ENCODE measurements around the gene PCDHGC3.

The PCDHGC3 gene

DNA sequence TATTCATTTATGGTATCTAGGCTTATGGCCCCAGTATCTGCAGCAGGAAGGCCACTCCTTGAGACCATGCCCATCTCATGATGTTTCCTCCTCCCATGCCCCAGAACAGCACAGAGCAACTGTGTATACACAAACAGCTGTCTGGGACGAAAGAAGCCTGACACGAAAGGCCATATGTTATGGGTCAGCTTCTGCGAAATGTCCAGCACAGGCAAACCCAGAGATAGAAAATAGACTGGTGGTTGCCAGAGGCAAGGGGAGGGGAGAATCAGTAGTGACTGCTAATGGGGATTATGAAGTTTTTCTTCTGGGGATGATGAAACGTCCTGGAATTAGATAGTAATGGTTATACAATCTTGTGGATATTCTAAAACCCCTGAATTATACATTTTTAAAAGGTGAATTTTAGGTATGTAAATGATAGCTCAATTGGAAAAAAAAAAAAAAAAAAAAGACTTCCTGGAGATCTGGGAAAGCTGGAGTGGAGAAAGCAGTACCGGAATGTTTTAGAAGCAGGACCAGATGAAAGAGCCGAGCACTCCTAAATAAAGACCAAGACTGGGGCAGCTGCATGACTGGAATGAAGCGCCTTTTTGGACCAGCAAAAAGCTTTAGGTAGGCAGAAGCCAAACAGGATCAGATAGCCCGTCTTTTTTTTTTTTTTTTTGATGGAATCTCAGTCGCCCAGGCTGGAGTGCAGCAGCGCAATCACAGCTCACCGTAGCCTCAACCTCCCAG lies 42.3 kb downstream of the PCDHGC3 start:
- TF ChIP-seq EZH2 (IDR thresholded peaks at IDR 0.05; ENCODE audit: borderline replicate concordance, low read depth, low read length, severe bottlenecking) (no peak), CTCF (IDR thresholded peaks at IDR 0.05; ENCODE audit: borderline replicate concordance, extremely low read depth, low read length, poor library complexity, severe bottlenecking) (no peak)
- DNase-seq (no peak), ATAC-seq (ENCODE audit: insufficient read depth, low read depth) (no peak)

GRCh38 chr5:141518618-141519015 lies 42.9 kb downstream of the PCDHGC3 start:
- H3K9me3 ChIP-seq (ENCODE audit: insufficient read depth, low read length, severe bottlenecking) = no peaks in the 10 kb centered on the region
- TF ChIP-seq EZH2 (IDR thresholded peaks at IDR 0.05; ENCODE audit: borderline replicate concordance, low read depth, low read length, severe bottlenecking) (no peak), CTCF (IDR thresholded peaks at IDR 0.05; ENCODE audit: borderline replicate concordance, extremely low read depth, low read length, poor library complexity, severe bottlenecking) (no peak)
- ATAC-seq (ENCODE audit: insufficient read depth, low read depth) = no peak
- no peak overlapping the region for H3K9ac ChIP-seq (ENCODE audit: low read depth, low read length)
- H3K4me1 ChIP-seq (ENCODE audit: insufficient read depth, low read length) = no peaks in the 10 kb centered on the region
- peaks cover 99% of the 10 kb centered on the region for H3K36me3 ChIP-seq (ENCODE audit: insufficient read depth, low read length)
- H2AFZ ChIP-seq (ENCODE audit: low read depth, low read length) = no peak overlapping the region
- DNase-seq = no peak
- H4K20me1 ChIP-seq (ENCODE audit: insufficient read depth, low read length) = peaks cover 2% of the 10 kb centered on the region; the same call in 1 of the 2 replicates
- no peaks in the 10 kb centered on the region for H3K27me3 ChIP-seq (ENCODE audit: insufficient read depth, low read length, poor library complexity)
- H3K4me2 ChIP-seq (ENCODE audit: insufficient read depth, low read length) = no peak overlapping the region
- H3K79me2 ChIP-seq (ENCODE audit: insufficient read depth, low read length) = no peaks in the 10 kb centered on the region
- H3K27ac ChIP-seq (ENCODE audit: low read length) = no peak overlapping the region
- H3K4me3 ChIP-seq (ENCODE audit: low read depth in 1 of 2, low read length in 2 of 2) = no peak overlapping the region

More for the DNA sequence above, 42.3 kb downstream of the PCDHGC3 start:
- Histone ChIP-seq H3K9ac (ENCODE audit: low read depth, low read length) (no peak overlapping the region), H3K27ac (ENCODE audit: low read length) (no peak overlapping the region), H3K4me2 (ENCODE audit: insufficient read depth, low read length) (no peak overlapping the region), H3K27me3 (ENCODE audit: insufficient read depth, low read length, poor library complexity) (no peaks in the 10 kb centered on the region), H3K36me3 (ENCODE audit: insufficient read depth, low read length) (peaks cover 99% of the 10 kb centered on the region), H3K79me2 (ENCODE audit: insufficient read depth, low read length) (no peaks in the 10 kb centered on the region), H2AFZ (ENCODE audit: low read depth, low read length) (no peak overlapping the region), H3K4me3 (ENCODE audit: low read depth in 1 of 2, low read length in 2 of 2) (no peak overlapping the region), H4K20me1 (ENCODE audit: insufficient read depth, low read length) (peaks cover 2% of the 10 kb centered on the region; the same call in 1 of the 2 replicates), H3K4me1 (ENCODE audit: insufficient read depth, low read length) (no peaks in the 10 kb centered on the region), H3K9me3 (ENCODE audit: insufficient read depth, low read length, severe bottlenecking) (no peaks in the 10 kb centered on the region)

- no peak overlapping the region for H3K27ac ChIP-seq (ENCODE audit: low read length)
- H3K79me2 ChIP-seq (ENCODE audit: insufficient read depth, low read length) = no peaks in the 10 kb centered on the region
- H2AFZ ChIP-seq (ENCODE audit: low read depth, low read length) = no peak overlapping the region
- H3K9me3 ChIP-seq (ENCODE audit: insufficient read depth, low read length, severe bottlenecking) = no peaks in the 10 kb centered on the region
- H3K9ac ChIP-seq (ENCODE audit: low read depth, low read length) = no peak overlapping the region
- H3K4me3 ChIP-seq (ENCODE audit: low read depth in 1 of 2, low read length in 2 of 2) = no peak overlapping the region
- TF ChIP-seq EZH2 (IDR thresholded peaks at IDR 0.05; ENCODE audit: borderline replicate concordance, low read depth, low read length, severe bottlenecking) (no peak), CTCF (IDR thresholded peaks at IDR 0.05; ENCODE audit: borderline replicate concordance, extremely low read depth, low read length, poor library complexity, severe bottlenecking) (no peak)
- no peaks in the 10 kb centered on the region for H3K27me3 ChIP-seq (ENCODE audit: insufficient read depth, low read length, poor library complexity)
- DNase-seq (no peak), ATAC-seq (ENCODE audit: insufficient read depth, low read depth) (no peak)
- H4K20me1 ChIP-seq (ENCODE audit: insufficient read depth, low read length) = peaks cover 2% of the 10 kb centered on the region; the same call in 1 of the 2 replicates
- H3K4me2 ChIP-seq (ENCODE audit: insufficient read depth, low read length) = no peak overlapping the region
- H3K36me3 ChIP-seq (ENCODE audit: insufficient read depth, low read length) = peaks cover 99% of the 10 kb centered on the region
- H3K4me1 ChIP-seq (ENCODE audit: insufficient read depth, low read length) = no peaks in the 10 kb centered on the region
Measured at GRCh38 chr5:141519605-141520565, 44.1 kb downstream of the PCDHGC3 start.

Data from DND-41 (cell line).